ENCODE measurements around the gene CMSS1. TPM values are rescaled to one million over a fixed set of nuclear protein-coding genes. Genes with fewer than 3 reads are reported as not detected.

The CMSS1 gene
- total RNA-seq, 6 experiments from 2014 or later: 10.1 to 14.6 (median 11.6) TPM

- H3K36me3 ChIP-seq: no peaks in the 10 kb centered on the region
- no peak for DNase-seq
- H3K4me1 ChIP-seq: no peaks in the 10 kb centered on the region
- H3K27ac ChIP-seq: no peak overlapping the region
- no peaks in the 10 kb centered on the region for H3K9me3 ChIP-seq
- 60% methylated on average over 2 of the region's 2 CpGs for WGBS (ENCODE audit: insufficient coverage, low coverage, low lambda C conversion rate, missing lambda C conversion rate)
- intact Hi-C loops (cut with DNase I): no loop called here
- no peak overlapping the region for H3K4me3 ChIP-seq
- ATAC-seq: no peak
- TF ChIP-seq CTCF (IDR thresholded peaks at IDR 0.05): no peak
- no peak for TF ChIP-seq POLR2A (IDR thresholded peaks at IDR 0.05)
- peaks cover 0 to 4% of the 10 kb centered on the region in 2 donors for H3K27me3 ChIP-seq
These were observed 167.0 kb downstream of the CMSS1 start for GRCh38 chr3:99984668-99985067.

GRCh38 chr3:99990179-99990578 lies 172.5 kb downstream of the CMSS1 start:
- no peak overlapping the region for H3K4me3 ChIP-seq
- H3K27me3 ChIP-seq: peaks cover 0 to 4% of the 10 kb centered on the region in 2 donors
- WGBS (ENCODE audit: insufficient coverage, low coverage, low lambda C conversion rate, missing lambda C conversion rate): 44% methylated on average over 1 of the region's 1 CpG
- ATAC-seq: peak in 3 of 4 donors; percentile 48 to 71 (median 66)
- H3K36me3 ChIP-seq: no peaks in the 10 kb centered on the region
- H3K9me3 ChIP-seq: no peaks in the 10 kb centered on the region
- no peak overlapping the region for H3K27ac ChIP-seq
- H3K4me1 ChIP-seq: no peaks in the 10 kb centered on the region
- no peak for TF ChIP-seq CTCF (IDR thresholded peaks at IDR 0.05)
- DNase-seq: no peak
- intact Hi-C loops (cut with DNase I): no loop called here

DNA sequence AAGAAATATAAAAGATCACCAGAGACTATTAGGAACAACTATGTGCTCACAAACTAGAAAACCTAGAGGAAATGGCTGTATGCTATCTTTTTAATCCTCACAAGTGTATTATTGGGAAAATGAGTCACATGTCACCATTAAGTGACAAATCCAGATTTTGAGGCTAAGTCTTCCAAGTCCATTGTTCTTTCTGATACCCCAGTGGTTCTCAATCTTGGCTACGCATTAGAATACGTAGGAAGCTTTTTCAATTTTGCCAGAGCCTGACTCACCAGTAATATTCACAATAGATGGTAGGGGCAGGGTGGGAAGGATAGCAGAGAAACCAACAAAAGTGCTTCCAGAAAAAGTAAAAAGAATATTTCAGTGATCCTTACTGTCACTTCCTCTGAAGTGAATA lies 179.6 kb downstream of the CMSS1 start:
- Histone ChIP-seq H3K27ac (no peak overlapping the region), H3K4me1 (no peaks in the 10 kb centered on the region), H3K36me3 (no peaks in the 10 kb centered on the region), H3K9me3 (no peaks in the 10 kb centered on the region), H3K27me3 (no peaks in the 10 kb centered on the region), H3K4me3 (no peak overlapping the region)
- intact Hi-C loops (cut with DNase I): no loop called here
- TF ChIP-seq POLR2A (IDR thresholded peaks at IDR 0.05) (no peak), CTCF (IDR thresholded peaks at IDR 0.05) (no peak)
- DNase-seq: no peak
- ATAC-seq: no peak
- WGBS (ENCODE audit: insufficient coverage, low coverage, low lambda C conversion rate, missing lambda C conversion rate): 83% methylated on average over 2 of the region's 2 CpGs

GRCh38 chr3:99999536-99999935 lies 181.9 kb downstream of the CMSS1 start:
- H3K27me3 ChIP-seq: no peaks in the 10 kb centered on the region
- intact Hi-C loops (cut with DNase I): no loop called here

More at GRCh38 chr3:99999536-99999935, 181.9 kb downstream of the CMSS1 start:
- WGBS (ENCODE audit: insufficient coverage, low coverage, low lambda C conversion rate, missing lambda C conversion rate): 100% methylated on average over 2 of the region's 2 CpGs
- H3K27ac ChIP-seq: no peak overlapping the region
- ATAC-seq (no peak), DNase-seq (no peak)
- H3K36me3 ChIP-seq: no peaks in the 10 kb centered on the region
- no peak overlapping the region for H3K4me3 ChIP-seq
- no peaks in the 10 kb centered on the region for H3K4me1 ChIP-seq
- TF ChIP-seq POLR2A (IDR thresholded peaks at IDR 0.05) (no peak), CTCF (IDR thresholded peaks at IDR 0.05) (no peak)
- H3K9me3 ChIP-seq: no peaks in the 10 kb centered on the region

Data from right lobe of liver (tissue), 6 donors.